Subcutaneous adipose tissue (tissue), 4 donors: ENCODE data around the gene AGO3. TPM values are rescaled to one million over a fixed set of nuclear protein-coding genes. Genes with fewer than 3 reads are reported as not detected.

Experiments used
- total RNA-seq, 4 donors: library from RNA; depleted of rRNA; stranded (reverse); fragments of >200 nt; gene quantifications; one replicate each; pipeline ENCODE4 v1.1.0, GENCODE V29; 2016
- TF ChIP-seq, protein P1 (sequence below): fragments of 450-650 bp; IDR thresholded peaks from one replicate; pipeline ENCODE4 v1.5.1; 2016; ENCODE audit warnings: low read depth, mild to moderate bottlenecking, control low read depth, antibody characterized with exemption, moderate library complexity

Gene AGO3
- total RNA-seq, 4 donors from 2014 or later = 22.2 to 29.7 (median 25.6) TPM

DNA sequence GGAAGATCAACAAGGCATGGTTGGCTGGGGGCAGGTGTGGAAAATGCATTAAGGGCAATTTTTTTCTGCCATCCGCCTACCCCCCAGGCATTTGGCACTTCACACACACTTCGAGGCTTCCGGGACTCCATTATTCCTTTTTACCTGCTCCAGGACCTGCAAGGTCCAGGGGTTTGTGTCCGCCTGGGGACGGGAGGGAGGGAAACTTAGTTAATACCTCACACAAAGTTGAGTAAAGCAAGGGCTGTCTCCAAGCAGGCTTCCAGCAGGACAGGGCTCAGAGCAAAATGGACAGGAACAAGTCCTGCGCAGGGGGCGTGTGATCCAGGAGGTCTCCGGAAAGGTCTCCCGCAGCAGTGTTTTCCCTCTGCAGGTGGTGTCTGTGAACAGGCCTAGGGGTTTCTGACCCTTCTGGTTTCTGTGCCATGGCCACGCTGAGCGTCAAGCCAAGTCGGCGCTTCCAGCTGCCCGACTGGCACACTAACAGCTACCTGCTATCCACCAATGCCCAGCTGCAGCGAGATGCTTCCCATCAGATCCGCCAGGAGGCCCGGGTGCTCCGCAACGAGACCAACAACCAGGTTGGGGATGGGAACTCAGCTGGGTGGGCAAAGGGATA lies 153.7 kb downstream of the AGO3 start:
- TF ChIP-seq, protein P1, sequence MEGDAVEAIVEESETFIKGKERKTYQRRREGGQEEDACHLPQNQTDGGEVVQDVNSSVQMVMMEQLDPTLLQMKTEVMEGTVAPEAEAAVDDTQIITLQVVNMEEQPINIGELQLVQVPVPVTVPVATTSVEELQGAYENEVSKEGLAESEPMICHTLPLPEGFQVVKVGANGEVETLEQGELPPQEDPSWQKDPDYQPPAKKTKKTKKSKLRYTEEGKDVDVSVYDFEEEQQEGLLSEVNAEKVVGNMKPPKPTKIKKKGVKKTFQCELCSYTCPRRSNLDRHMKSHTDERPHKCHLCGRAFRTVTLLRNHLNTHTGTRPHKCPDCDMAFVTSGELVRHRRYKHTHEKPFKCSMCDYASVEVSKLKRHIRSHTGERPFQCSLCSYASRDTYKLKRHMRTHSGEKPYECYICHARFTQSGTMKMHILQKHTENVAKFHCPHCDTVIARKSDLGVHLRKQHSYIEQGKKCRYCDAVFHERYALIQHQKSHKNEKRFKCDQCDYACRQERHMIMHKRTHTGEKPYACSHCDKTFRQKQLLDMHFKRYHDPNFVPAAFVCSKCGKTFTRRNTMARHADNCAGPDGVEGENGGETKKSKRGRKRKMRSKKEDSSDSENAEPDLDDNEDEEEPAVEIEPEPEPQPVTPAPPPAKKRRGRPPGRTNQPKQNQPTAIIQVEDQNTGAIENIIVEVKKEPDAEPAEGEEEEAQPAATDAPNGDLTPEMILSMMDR = no peak

DNA sequence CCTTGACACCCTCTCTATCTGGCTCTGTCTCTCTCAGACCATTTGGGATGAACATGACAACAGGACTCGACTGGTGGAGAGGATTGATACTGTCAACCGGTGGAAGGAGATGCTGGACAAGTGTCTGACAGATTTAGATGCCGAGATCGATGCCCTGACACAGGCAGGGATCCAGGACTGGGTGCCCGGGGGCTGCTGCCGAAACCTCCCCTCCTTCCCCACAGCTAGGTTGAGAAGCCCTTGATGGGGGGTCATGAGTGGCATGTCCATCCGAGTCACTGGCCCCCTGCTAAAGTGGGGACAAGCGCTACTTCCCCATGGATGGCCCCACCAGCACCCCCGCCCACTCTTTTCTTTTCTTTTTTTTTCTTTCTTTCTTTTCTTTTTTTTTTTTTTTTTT lies 154.2 kb downstream of the AGO3 start:
- TF ChIP-seq, protein P1 = no peak

DNA sequence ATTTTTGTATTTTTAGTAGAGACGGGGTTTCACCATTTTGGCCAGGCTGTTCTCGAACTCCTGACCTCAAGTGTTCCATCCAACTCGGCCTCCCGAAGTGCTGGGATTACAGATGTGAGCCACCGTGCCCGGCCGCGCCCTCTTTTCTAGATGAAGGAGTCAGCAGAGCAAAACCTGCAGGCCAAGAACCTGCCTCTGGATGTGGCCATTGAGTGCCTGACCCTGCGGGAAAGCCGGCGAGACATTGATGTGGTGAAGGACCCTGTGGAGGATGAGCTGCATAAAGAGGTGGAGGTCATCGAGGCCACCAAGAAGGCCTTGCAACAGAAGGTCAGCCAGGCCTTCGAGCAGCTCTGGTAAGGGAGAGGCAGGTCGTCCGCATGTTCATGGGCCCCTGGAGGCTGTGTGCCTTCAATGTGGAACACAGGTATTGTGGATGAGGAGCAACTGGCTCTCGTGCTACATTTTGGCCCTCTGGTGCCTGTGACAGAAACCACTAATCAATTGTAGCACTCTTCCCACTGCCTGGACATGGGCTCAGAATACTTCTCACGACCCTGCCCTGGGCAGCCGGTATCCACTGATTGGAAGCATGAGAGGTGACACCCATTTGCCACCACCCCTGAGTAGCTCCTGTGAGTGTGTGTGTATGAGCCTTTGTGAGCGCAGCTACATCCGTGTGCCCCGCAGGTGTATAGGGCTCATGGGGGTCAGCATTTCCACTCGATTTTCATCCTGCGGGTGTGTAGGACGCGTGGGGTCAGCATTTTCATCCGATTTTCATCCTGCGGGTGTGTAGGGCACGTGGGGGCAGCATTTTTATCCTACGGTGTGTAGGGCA lies 155.0 kb downstream of the AGO3 start:
- TF ChIP-seq, protein P1 = no peak

DNA sequence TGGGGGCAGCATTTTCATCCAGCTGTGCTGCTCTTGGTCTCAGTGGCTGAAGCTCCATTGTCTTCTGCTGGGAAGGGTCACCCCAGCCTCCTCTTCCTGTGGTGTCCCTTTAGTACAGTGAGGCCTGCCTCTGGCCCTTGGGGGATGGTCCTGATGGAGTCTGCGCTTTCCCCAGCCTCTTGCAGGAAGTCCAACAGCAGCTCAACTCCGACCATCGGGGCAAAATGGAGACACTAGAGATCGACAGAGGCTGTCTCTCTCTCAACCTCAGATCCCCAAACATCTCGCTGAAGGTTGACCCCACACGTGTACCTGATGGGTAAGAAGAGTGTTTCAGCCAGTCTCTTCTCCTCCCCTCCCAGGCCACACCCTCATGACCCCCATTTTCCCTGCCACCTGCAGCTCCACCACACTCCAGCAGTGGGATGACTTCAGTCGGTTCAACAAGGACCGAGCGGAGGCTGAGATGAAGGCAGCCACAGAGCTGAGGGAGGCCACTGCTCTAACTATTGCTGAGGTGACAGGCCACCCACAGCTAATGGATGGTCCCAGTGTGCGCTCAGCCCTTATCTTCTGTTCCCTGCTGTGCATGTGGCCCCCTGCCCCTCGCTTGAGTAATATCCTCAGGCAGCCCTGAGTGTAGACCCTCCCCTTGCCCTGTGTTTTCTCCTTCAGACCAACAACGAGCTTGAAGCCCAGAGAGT lies 155.8 kb downstream of the AGO3 start:
- TF ChIP-seq, protein P1 = no peak

DNA sequence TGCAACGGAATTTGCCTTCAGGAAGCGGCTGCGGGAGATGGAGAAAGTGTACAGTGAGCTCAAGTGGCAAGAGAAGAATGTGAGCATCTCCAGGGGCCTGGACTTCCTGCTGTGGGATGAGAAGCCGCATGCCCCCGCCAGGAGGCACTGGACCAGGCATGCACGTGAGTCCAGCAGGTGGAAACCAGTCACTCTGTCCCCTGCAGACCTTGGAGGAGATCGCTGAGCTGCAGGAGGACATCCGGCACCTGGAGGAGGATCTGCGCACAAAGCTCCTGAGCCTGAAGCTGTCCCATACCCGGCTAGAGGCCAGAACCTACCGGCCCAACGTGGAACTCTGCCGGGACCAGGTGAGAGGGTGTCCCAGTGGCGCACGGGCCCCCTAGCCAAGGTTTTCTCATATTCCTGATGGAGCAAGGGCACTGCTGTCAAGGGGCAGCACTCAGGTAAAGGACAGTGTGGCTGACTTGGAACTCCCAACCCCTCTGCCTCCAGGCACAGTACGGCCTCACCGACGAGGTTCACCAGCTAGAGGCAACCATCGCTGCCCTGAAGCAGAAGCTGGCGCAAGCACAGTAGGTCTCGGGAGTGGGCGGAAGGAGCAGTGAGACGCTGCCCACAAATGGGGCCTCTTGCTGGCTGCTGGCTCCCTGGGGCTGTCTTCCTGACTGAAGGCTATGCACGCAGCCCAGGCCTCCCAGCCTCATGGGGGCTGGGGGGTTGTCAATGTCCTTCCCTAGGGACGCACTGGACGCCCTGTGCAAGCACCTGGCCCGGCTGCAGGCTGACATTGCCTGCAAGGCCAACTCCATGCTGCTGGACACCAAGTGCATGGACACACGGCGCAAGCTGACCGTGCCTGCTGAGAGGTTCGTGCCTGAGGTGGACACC lies 156.6 kb downstream of the AGO3 start:
- TF ChIP-seq, protein P1 = no peak

DNA sequence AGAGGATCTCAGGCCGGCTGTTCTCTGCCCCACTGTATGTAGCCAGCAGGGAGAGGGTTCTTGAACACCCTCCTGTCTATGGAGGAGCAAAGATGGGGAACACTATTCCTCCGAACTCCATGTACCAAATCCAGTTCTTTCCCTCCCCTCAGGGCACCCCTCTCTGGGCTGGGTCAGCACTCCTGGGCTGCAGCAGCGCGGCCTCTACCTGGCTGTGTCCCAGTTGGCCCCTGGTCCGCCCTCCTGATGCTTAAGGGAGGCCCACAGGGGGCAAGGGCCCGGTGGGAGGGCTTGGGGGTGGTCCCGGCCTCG lies 157.3 kb downstream of the AGO3 start:
- TF ChIP-seq, protein P1 = no peak
